ENCODE measurements around the gene TSPAN9.

TSPAN9 gene

DNA sequence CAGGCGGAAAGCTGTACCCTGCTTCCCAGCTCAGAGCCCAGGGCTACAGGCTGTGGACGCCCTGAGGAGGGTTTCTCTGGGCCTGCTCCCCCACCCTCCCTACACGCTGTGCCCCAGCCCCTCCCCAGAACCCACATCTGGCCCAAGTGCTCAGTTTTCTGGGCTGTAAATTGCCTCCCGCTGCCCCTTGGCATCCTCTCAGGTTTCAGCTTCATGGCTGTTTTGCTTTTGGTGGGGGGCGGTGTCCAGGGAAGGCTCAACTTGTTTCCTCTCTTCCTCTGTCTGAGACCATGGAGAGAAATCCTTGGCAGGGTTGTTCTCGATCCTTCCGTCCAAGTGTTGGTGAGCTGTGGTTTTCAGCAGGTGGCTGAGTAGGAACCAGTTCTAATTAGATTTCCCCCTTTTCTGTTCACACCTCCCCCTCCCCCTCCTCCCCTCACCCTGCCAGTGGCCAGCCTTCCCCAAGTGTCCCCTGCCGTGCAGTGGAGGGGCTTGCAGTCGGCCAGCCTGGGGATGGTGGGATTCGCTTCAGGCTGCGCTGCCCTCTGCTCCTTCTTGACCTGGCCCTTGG is 61.8 kb downstream of the TSPAN9 start:
- DNase-seq, result no peak

DNA sequence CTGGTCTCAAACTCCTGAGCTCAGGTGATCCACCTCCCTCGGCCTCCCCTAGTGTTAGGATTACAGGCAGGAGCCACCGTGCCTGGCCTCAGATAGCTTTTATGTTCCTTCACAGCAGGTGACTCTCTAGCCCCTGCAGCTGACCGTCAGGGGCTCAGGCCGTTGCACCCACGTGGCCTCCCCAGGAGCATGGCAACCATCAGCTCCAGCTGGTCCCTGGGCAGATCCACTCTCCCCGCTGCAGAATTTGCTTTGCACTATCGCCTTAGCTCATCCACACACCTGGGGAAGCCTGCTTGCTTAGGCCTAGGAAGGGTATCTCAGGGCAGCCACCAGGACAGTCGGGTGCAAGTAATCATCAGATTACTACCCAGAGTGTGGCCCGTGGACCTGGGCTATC is 62.6 kb downstream of the TSPAN9 start:
- no peak for DNase-seq

DNA sequence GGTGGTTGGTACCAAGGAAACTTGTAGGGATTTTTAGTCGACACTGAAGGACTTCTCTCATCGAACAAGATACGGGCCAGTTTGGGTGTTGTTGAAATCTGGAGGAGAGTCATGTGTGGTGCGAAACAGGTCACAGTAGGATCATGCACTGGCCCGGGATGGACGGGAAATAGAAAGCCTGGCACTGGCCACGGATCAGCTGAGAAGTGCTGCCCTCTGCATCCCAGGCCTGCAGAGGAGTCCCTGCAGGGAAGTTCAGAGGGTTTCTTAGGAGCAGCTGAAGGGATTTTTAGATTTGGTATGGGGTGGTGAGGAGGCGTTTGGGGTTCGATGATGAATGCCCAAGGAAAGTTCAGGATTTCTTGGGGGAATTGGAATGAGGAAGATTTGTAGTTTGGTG is 63.1 kb downstream of the TSPAN9 start:
- no peak for DNase-seq

DNA sequence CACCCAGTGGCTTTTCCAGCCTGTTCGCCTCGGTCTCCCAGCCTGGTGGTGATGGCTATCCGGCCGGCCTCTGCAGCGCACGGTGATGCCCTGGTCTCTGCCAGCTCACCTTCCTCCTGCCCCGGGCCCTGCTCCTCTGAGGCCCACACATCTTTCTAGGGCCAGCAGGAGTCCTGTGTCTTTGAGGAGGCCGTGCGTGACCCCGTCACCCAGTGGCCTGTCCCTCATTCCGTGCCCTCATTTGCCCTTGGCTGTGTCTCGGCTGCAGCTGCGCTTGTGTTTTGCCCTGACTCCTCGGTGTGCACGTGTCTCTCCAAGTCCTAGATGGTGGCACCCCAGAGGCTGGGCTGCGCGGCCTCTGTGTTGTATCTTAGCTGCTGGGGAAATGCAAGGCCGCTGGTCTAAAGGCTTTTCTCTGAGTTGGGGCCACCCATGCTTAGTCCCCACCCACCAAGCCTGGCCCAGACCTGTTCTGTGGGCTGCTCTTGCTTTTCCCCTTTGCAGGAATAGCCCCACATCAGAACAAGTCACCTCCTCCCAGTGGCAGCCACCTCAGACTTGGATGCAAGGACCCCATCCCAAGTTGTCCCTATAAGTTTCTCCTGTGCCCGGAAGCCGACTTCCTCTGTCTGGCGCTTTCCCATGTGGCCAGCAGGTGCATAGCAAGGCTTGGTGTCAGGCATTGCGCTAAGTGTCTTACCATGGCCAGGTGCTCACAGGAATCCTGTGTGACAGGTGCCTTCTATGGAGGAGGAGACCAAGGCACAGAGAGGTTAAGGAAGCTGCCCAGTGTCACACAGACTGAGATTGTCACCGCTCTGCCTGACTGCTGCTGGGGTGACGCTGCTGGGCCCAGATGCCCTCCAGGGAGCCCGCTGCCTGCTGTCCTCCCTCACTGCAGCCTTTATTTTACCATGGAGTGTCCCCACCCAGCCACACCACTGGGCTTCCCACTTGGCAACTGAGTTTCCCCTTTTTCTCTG is 64.5 kb downstream of the TSPAN9 start:
- no peak for DNase-seq

DNA sequence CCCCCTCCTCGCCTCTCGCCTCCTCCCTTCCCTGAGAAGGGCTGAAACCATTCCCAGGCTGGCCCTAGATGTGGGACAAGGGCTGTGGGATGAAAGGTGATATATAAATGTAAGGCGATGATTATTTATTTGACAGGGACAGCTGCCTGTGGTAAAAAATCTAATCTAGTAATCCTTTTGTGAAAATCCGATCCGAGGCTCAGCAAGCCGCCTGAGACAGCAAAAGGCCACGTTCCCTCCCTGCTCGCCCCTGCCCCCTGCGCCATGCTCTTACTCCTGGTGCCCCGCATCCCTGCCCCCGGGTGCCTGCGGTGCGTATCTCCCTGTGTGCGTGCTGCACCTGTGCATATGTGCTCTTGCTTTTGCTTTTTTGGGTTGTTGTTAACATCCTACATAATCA is 65.2 kb downstream of the TSPAN9 start:
- DNase-seq, result no peak

DNA sequence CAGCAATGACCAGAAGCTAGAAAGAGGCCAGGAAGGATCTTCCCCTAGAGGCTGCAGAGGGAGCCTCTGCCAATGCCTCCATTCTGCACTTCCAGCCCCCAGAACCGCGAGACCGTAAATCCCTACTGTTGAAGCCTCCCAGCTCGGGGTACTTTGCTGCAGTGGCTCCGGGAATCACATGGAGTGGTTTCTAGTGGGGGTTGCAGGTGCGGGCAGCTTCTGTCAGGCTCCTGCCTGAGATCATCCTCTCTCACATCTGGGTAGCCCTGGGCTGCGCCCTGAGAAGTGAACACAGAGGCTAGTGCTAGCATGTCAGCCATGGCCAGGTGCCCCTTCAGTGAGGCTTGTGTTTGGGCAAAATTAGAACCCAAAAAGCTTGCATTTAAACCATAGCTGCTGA is 67.3 kb downstream of the TSPAN9 start:
- no peak for DNase-seq

DNA sequence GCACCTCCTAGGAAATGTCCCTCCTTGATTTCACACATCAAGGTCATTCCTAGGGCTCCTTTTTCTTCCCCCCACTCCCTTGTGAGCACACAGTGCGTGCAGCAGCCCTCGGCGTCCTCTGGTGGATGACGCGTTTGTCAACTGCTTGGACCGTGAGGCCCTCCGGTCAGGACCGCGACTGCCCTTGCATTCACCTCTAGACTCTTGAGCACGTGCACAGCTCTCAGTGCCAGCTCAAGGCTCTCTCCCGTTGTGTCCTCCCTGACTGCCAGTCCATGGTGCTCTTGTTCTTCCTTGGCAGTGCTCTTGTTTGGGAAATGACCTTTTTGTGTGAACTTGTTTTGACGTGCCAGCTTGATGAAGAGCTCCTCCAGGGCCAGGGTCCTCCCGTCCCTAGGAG is 67.9 kb downstream of the TSPAN9 start:
- no peak for DNase-seq

DNA sequence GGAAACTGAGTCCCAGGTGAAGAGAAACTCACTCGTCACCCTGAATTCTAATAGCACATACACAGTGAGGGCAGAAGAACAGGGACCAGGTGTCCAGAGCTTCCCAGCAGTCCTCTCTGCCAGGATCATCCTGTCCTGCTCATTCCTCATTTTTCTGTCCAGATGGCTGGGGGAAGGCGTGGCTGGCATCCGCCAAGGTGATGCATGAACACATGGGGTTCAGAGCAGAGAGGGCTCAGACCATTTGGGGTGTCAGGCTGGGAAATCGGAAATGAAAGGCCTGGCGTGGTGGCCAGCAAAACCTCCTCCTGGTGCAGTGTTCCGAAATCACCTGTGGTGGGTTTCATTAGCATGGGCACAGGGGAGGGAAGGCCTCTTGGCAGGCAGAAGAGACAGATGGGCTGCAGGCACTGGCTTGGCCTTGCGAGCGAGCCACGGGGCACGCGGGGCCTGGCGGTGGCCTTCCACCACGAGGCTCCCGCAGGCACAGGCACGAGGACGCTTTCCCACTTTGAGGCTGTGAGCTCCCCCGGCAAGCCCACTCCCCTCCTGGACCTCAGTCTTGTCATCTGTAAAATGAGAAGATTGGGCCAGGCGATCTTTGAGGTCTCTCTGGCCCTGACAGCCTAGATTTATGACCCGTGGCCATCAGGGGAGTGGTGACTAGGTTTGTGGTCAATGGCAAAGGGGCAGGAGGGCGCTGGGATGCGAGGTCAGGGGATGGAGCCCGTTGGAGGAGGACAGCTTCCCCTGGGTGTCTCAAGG is 68.5 kb downstream of the TSPAN9 start:
- DNase-seq, result no peak

DNA sequence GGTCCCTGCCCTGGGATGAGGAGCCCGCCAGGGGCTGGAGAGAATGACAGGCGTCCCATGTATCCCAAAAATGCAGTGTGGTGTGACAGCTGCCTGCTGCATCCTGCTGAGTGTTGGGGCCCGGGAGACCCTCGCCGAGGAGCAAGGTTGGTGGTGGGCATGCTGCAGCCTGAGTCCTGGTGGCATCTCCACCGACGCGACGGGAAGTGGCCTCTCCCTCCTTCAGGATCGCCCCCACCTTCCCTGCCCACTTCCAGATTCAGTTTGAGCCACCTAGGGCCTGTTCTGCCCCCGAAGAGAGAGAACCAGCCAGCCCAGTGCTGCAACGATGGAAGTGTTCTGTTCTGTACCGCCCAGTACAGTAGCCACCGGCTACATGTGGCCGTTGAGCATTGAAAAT is 70.1 kb downstream of the TSPAN9 start:
- no peak for DNase-seq

DNA sequence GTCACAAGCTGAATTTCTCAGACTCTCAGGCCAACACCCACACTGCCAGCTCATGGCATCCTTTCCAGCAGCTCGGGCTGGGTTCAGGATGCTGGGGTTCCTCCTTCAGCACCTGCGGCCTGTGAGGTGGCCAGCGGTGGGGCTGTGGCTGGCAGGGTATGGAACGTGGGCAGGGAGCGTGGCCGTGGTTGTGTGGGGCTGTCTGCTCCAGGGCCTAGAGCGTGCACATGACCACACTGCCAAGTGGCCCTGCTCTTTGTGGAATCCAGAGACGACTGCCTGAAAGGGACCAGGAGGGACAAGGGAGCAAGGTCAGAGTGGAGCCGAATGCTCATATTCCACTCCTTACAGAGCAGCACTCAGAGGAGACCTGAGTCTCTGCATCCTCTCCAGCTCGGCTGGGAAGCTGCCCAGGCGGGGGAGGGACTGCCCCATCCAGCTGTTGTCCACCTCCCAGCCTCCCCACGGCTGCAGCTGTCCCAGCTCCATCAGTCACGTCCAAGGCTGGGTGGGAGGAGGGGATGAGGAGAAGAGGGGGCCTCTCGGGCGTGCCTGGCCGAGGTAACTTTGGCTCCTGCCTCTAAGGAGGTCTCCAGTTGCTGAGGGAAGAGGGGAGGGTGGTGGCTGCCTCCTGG is 71.3 kb downstream of the TSPAN9 start:
- DNase-seq, result no peak

DNA sequence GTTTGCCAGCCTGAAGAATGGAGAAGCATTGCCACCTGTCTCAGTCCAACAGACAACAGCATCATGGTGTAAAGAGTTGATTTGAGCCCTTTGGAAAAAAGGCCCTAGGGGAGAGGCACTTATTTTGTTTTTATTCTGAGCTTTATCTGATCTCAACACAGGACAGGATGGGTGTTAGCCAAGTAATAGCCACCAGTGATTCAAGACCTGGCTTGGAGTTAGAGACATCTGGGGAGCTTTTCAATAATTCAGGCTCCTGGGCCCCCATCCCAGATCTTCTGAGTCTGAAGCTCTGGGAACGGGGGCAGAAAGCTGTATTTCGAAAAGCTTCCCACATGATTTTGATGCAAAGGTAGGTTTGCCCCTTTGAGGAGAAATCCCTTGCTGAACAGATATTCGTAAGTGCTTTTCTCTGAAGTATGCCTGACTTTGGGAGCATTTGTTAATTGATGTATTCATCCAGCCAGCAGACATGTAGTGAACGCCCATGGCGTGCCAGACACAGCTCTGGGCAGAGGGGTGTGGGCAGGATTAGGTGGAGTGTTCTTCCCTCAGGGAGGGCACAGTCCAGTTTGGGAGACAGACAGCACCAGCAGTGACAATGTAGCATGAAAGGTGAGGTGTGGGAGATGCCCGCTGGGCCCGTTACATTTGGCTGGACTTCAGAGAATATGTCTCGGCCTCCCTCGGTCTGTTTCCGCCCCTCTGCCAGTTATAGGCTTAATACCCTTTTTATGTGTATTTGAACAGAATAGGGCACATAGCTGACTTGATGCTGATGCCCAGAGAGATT is 72.5 kb downstream of the TSPAN9 start:
- DNase-seq, result no peak

DNA sequence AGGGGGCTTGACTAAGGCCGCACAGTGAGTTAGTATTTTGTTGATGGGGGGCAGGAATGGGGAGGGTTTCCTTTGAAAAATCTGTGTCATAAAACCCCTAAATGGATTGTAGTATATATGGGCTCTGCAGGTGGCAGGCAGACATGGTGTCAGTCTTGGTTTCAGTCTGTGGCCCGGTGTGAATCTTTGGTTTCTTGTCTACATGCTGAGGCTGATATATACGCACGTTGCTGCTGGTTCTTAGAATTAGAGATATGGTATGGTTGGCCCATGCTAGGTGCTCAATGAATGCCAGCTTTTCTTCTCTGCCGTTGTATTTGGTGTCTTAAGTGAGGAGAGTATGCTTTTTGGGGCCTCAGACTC is 73.1 kb downstream of the TSPAN9 start:
- no peak for DNase-seq

DNA sequence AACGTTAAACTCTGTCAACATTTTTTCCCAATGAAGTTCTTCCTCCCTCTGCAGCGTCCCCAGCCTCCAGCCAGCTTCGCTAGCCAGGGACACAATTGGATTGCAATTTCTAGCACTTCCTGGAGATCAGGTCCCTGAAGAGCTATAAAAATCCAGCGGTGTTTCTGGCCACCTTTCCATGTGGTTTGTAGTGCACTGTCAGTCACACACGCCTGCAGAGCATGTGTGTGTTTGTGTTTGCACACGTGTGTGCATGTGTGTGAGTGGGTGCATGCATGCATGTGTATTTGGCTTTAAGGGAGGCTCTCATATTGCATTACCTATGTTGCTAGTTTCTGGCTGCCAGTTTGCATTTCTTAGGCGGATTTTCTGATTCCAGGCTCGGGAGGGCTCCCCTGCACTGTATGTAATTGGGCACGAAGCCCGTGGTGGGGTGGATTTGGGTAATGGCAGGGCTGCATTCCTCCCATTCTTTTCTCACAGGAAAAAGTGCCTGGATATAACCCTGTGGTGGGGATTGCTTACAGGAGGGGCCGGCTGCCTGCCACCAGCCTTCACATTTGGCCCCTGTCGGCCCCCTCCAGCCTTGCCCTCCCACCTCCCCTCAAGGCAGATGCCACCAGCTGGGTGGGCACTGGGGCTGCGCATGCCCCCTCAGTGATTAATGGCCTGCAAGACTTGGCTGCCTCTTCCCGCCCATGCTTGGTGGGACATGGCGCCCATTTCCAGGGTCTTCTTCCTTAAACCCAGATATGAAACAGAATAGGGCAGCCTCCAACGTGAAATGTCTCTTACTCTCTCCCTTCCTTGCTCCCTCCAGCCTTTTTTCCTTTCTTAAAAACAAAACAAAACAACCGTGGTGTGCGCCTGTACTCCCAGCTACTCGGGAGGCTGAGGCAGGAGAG is 74.0 kb downstream of the TSPAN9 start:
- no peak for DNase-seq

DNA sequence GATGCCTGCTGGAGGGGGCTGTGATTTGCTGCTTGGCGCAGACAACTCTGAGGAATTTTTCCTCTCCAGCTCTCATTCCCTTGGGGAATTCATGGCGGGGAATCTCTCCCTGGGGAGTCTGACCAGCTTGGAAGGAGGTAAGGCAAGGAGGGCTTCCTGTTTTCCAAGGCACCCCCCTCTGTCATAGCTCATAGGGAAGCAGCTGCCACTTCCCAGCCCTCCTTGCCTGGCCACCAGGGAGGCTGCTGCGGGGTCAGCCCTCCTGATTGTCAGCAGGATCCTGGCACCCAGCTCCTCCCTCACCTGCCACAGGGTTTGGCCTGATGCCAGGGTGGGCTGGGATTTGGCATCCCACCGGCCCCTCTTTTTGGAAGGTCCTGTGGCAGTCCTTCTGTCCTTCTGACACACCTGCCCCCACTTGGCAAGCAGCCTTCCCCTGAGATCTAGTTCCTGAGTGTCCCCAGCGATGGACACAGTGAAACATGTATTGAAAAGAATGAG is 74.9 kb downstream of the TSPAN9 start:
- no peak for DNase-seq

DNA sequence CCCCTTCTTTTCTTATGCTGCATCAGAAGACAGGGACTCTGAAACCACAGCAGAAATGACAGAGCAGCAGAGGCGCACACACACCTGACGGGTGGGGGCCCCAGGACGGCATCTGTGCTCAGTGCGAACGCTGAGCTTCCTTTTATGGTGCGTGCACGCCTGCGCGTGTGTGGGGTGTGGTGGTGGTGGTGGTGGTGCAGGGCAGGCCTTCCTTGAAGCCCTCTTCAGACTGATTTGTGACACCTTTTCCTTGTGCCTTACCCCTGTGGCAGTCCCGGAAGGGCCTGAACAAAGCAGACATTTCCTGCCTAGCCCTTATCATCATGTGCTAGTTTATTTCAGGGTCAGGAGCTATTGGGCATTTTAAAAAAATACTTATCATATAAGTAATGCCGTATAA is 75.7 kb downstream of the TSPAN9 start:
- DNase-seq, result no peak

DNA sequence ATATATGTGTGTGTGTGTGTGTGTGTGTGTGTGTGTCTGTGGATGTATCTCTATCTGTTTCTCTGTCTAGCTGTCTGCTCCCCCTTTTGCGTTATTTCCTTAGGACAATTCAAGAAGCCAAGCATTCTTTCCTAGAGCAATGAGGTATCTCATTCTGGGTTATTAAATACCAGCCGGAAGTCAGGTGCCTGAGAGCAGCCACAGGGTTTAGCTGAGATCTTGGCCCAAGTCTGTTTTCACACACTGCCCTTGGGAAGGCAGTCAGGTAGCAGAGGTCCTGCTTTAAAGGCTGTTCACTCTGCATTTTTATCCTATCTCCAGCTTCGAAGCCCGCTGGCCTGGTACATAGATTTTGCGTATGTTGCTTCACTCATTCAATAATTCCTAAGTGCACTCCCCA is 76.8 kb downstream of the TSPAN9 start:
- DNase-seq, result no peak

DNA sequence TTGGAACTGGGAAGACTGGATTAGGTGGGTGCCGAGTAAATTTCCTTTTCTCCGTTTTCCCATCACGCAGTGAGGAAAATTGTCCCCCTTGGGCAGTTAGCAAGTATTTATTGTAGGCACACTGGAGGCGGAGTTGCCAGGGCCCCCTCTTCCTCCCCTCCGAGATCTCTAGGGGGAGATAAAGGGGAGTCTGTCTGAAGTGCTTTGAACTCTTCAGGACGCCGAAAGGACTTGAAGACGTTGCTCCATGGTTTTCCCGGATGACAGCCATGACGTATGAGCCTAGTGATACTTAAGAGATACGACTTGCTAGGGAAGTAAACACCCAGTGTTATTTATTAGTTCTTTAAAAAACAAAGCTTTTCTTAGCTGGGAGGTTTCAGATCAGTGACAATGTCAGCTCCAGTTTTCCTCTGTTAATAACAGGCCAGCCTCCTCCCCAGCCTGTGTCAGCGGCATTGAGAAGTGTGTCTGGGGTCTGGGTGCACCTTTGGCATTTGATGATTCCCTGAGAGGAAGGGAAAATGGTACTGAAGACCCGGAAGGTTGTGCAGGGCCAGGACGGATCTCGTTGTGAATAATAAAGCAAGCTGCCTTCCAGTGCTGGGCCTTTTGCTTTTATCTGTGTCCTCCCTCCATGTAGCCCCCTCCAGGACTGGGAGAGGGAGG is 78.7 kb downstream of the TSPAN9 start:
- no peak for DNase-seq

DNA sequence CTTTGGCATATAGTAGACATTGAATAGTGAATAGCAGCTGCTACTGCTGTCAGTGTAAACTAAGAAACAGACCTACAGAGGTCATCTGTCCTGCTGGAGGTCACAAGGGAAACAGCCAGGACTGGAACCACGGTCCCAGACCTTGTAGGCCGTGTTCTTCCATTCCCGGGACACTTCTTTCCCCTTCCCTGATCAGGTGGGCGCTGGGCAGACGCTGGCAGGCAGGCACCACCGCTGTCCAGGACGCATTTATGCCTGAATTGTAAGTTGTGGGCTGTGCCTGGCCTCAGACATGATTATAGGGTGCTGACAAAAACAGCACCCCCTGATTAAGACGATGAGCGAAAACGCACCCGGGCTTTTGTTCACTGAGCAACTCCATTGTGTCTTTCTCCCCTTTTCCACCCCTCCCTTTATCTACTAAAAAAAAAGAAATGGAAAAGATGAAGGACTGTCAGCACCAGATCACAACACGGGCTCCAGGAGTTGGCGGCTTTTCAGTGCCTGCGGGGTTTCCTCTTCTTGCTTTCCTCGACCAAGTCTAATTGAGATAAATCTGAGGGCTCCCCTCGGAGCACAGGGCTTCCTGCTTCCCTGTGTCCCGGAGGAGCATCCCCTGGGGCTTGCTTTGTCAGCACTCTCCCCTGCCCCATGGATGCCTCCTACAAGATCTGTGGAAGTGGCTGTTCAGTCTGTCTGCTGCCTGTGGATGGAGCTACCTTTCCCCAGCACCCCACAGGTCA is 80.6 kb downstream of the TSPAN9 start:
- no peak for DNase-seq
